A549 (cell line): ENCODE data around the gene HIVEP1. TPM values are rescaled to one million over a fixed set of nuclear protein-coding genes. Genes with fewer than 3 reads are reported as not detected.

Source experiments
- ATAC-seq, 2 experiments: fragments of 200-7000 bp in 1 of 2; fragments of >200 bp in 1 of 2; cut with Nextera tagmentation in 1 of 2; cut with Tn5 transposase in 1 of 2; 3 replicates each; pipeline versions ENCODE4 v1.8.0 to v1.9.1; 2018 to 2020; ENCODE audit warnings: mild to moderate bottlenecking in 1 of 2, moderate library complexity in 1 of 2
- CTCF ChIA-PET: fragments of 300-600 bp; sonication (Branson Sonifier 250); formaldehyde crosslinking; extraction: SDS; loops from one replicate; lab custom pipeline; 2021; ENCODE audit warnings: antibody characterized with exemption, inconsistent platforms; lab: Yijun Ruan, JAX
- POLR2A ChIA-PET: fragments of 350-600 bp; formaldehyde crosslinking; extraction: SDS; loops from one replicate; lab custom pipeline; 2021; ENCODE audit warnings: antibody characterized with exemption, inconsistent platforms; lab: Yijun Ruan, JAX
- DNase-seq, 2 experiments: peaks; one replicate each; pipeline versions ENCODE4 v3.0.0 to v3.0.0-alpha.2; 2011 to 2016; ENCODE audit warnings: low read depth in 1 of 2, low spot score in 1 of 2
- FAIRE-seq: peaks from 2 replicates; lab custom pipeline; 2011; peaks lifted over from hg19 to GRCh38; lab: Jason Lieb, UNC
- H3K27ac ChIP-seq, 2 experiments: fragments of >200 bp; sonication (Bioruptor Twin); formaldehyde crosslinking; 3 replicates each; pipeline ENCODE4 v1.5.1; 2016 to 2017
- H3K4me1 ChIP-seq: fragments of >200 bp; sonication (Bioruptor Twin); formaldehyde crosslinking; 3 replicates; pipeline ENCODE4 v1.6.1; 2016
- H3K4me2 ChIP-seq: fragments of >200 bp; sonication (Bioruptor Twin); formaldehyde crosslinking; 3 replicates; pipeline ENCODE4 v1.6.1; 2016
- H3K4me3 ChIP-seq: fragments of >200 bp; sonication (Bioruptor Twin); formaldehyde crosslinking; 3 replicates; pipeline ENCODE4 v1.5.1; 2016
- H3K9me3 ChIP-seq: fragments of >200 bp; sonication (Bioruptor Twin); formaldehyde crosslinking; 3 replicates; pipeline ENCODE4 v1.6.1; 2016
- CBX2 ChIP-seq: fragments of 200-600 bp; sonication (generic); IDR thresholded peaks from 2 replicates; pipeline ENCODE4 v1.6.1; 2016; ENCODE audit warnings: low read depth, mild to moderate bottlenecking, borderline replicate concordance
- CEBPB ChIP-seq, 2 experiments: fragments of >200 bp in 1 of 2; sonication (Bioruptor Twin) in 1 of 2; formaldehyde crosslinking in 1 of 2; IDR thresholded peaks; 2 replicates each; pipeline ENCODE4 v1.6.1; 2012 to 2016
- CHD4 ChIP-seq: fragments of 200-600 bp; sonication (generic); IDR thresholded peaks from 2 replicates; pipeline ENCODE4 v1.6.1; 2016; ENCODE audit warnings: antibody characterized with exemption, mild to moderate bottlenecking, borderline replicate concordance
- EHMT2 ChIP-seq: fragments of 200-600 bp; sonication (generic); IDR thresholded peaks from 2 replicates; pipeline ENCODE4 v1.6.1; 2016; ENCODE audit warnings: antibody characterized with exemption, low read depth, mild to moderate bottlenecking, moderate library complexity
- FOSL2 ChIP-seq, 2 experiments: fragments of 450-650 bp in 1 of 2; fragments of >200 bp in 1 of 2; sonication (Bioruptor Twin) in 1 of 2; formaldehyde crosslinking; IDR thresholded peaks; 2 replicates each; pipeline versions ENCODE4 v1.5.0 to v1.6.1; 2016 to 2020; ENCODE audit warnings: mild to moderate bottlenecking in 1 of 2, moderate library complexity in 1 of 2
- GATA3 ChIP-seq: IDR thresholded peaks from 2 replicates; pipeline ENCODE4 v1.6.1; 2012; ENCODE audit warnings: borderline replicate concordance
- HMGXB4 ChIP-seq: fragments of 250-450 bp; sonication (Bioruptor Pico); IDR thresholded peaks from 2 replicates; pipeline ENCODE4 v1.5.0; 2021; ENCODE audit warnings: mild to moderate bottlenecking, moderate library complexity, borderline replicate concordance
- HOXA7 ChIP-seq: fragments of 250-450 bp; sonication (Bioruptor Pico); IDR thresholded peaks from 2 replicates; pipeline ENCODE4 v1.5.0; 2020; ENCODE audit warnings: mild to moderate bottlenecking, moderate library complexity
- HOXB13 ChIP-seq: fragments of 250-450 bp; sonication (Bioruptor Pico); IDR thresholded peaks from 2 replicates; pipeline ENCODE4 v1.5.0; 2020; ENCODE audit warnings: low read depth, mild to moderate bottlenecking, moderate library complexity
- JUN ChIP-seq, 2 experiments: fragments of >200 bp; sonication (Bioruptor Twin); formaldehyde crosslinking; IDR thresholded peaks; 2 replicates in 1 of 2; 3 replicates in 1 of 2; pipeline ENCODE4 v1.6.1; 2016 to 2017
- JUNB ChIP-seq: fragments of >200 bp; sonication (Bioruptor Twin); formaldehyde crosslinking; IDR thresholded peaks from 2 replicates; pipeline ENCODE4 v1.6.1; 2016
- KDM1A ChIP-seq: fragments of 200-600 bp; sonication (generic); IDR thresholded peaks from 2 replicates; pipeline ENCODE4 v1.6.1; 2016; ENCODE audit warnings: low read depth, mild to moderate bottlenecking
- NR3C1 ChIP-seq: fragments of >200 bp; sonication (Bioruptor Twin); formaldehyde crosslinking; IDR thresholded peaks from 3 replicates; pipeline ENCODE4 v1.6.1; 2017
- PBX3 ChIP-seq: IDR thresholded peaks from 2 replicates; pipeline ENCODE4 v1.6.1; 2012
- RAD21 ChIP-seq, 2 experiments: fragments of >200 bp in 1 of 2; sonication (Bioruptor Twin) in 1 of 2; formaldehyde crosslinking in 1 of 2; IDR thresholded peaks in 1 of 2; conservative IDR thresholded peaks in 1 of 2; 2 replicates in 1 of 2; 3 replicates in 1 of 2; pipeline ENCODE4 v1.6.1; 2012 to 2018; ENCODE audit warnings: inconsistent platforms in 1 of 2
- RARB ChIP-seq: fragments of 250-450 bp; sonication (Bioruptor Pico); IDR thresholded peaks from 2 replicates; pipeline ENCODE4 v1.8.0; 2021; ENCODE audit warnings: mild to moderate bottlenecking, moderate library complexity
- SMC3 ChIP-seq: fragments of >200 bp; sonication (Bioruptor Twin); formaldehyde crosslinking; IDR thresholded peaks from 3 replicates; pipeline ENCODE4 v1.6.1; 2018; ENCODE audit warnings: inconsistent platforms
- SREBF2 ChIP-seq: fragments of 450-650 bp; IDR thresholded peaks from 2 replicates; pipeline ENCODE4 v1.6.1; 2014; ENCODE audit warnings: mild to moderate bottlenecking, moderate library complexity
- TFCP2L1 ChIP-seq: fragments of 250-450 bp; sonication (Bioruptor Pico); IDR thresholded peaks from 2 replicates; pipeline ENCODE4 v1.5.0; 2021; ENCODE audit warnings: mild to moderate bottlenecking
- ZSCAN20 ChIP-seq: fragments of 250-450 bp; sonication (Bioruptor Pico); IDR thresholded peaks from 2 replicates; pipeline ENCODE4 v1.8.0; 2022; ENCODE audit warnings: mild to moderate bottlenecking, moderate library complexity
- WGBS: methylation state at CpG from one replicate; pipeline ENCODE4 v1.1.6; 2017; ENCODE audit errors: missing lambda C conversion rate; 5-methylcytosine and 5-hydroxymethylcytosine counted together
- polyA plus RNA-seq, 4 experiments: library from polyadenylated mRNA; depleted of rRNA in 3 of 4; stranded (reverse); fragments of >200 nt; fragmentation: RNase III in 1 of 4; extraction: RNeasy Plus Mini Kit Qiagen cat#74134 plus additional on column Dnase treatment in 1 of 4; gene quantifications; 2 replicates in 3 of 4; 3 replicates in 1 of 4; pipeline ENCODE4 v1.2.3, GENCODE V29; 2011 to 2017
- TF ChIP-seq, protein P1 (sequence below): fragments of 200-600 bp; sonication (generic); IDR thresholded peaks from 2 replicates; pipeline ENCODE4 v1.6.1; 2016; ENCODE audit warnings: antibody characterized with exemption, mild to moderate bottlenecking, moderate library complexity

Gene HIVEP1
- polyA plus RNA-seq, 2 of the 4 experiments (the other 2 are of a cell fraction): 5.8 to 10.5 TPM

DNA sequence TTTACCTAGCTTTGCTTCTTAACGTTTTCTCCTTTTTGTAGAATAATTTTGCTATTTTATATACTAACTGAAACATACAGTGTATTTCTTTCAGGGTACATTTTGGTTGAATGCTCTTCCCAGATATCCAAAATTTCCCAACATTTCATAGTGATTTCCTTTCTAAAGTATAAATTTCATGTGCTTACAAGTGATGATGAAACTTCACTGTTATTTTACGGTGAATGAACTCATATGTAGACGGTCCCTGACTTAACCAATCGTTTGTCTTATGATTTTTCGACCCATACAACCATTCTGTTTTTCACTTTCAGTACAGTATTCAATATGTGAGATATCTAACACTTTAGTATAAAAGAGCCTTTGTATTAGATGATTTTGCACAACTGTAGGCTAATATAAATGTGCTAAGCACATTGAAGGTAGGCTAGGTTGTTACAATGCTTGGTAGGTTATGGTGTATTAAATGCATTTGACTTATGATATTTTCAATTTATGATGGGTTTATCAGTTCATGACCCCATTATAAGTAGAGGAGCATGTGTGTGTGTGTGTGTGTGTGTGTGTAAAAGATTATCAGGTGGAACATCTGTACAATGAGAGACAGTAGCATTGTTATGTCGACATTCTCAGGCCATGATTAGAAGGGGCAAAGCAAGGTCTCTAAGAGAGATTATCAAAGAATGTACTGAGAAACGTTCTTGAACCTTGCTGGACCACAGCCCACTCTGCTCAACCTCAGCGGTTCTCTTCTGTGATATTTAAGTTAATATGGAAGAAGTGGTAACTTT is 20.9 kb downstream of the HIVEP1 start:
- 85% methylated on average over 8 of the region's 8 CpGs for WGBS
- Histone ChIP-seq H3K9me3 (peaks cover 4% of the 10 kb centered on the region; the same call in 1 of the 3 replicates), H3K4me2 (no peak overlapping the region), H3K4me3 (no peak overlapping the region), H3K27ac (no peak overlapping the region), H3K4me1 (peaks cover 12% of the 10 kb centered on the region; the same call in 2 of the 3 replicates)
- no peak for FAIRE-seq
- TF ChIP-seq CBX2 (no peak), SREBF2 (no peak), HMGXB4 (CRISPR knock-in tag) (no peak), HOXB13 (CRISPR knock-in tag) (no peak), HOXA7 (CRISPR knock-in tag) (no peak), ZSCAN20 (no peak), JUNB (no peak), NR3C1 (no peak), KDM1A (no peak), GATA3 (no peak), EHMT2 (no peak), FOSL2 (IDR thresholded peaks at IDR 0.05) (no peak), FOSL2 (CRISPR knock-in tag; IDR thresholded peaks at IDR 0.05) (no peak), TFCP2L1 (no peak), CHD4 (no peak)
- TF ChIP-seq, protein P1, sequence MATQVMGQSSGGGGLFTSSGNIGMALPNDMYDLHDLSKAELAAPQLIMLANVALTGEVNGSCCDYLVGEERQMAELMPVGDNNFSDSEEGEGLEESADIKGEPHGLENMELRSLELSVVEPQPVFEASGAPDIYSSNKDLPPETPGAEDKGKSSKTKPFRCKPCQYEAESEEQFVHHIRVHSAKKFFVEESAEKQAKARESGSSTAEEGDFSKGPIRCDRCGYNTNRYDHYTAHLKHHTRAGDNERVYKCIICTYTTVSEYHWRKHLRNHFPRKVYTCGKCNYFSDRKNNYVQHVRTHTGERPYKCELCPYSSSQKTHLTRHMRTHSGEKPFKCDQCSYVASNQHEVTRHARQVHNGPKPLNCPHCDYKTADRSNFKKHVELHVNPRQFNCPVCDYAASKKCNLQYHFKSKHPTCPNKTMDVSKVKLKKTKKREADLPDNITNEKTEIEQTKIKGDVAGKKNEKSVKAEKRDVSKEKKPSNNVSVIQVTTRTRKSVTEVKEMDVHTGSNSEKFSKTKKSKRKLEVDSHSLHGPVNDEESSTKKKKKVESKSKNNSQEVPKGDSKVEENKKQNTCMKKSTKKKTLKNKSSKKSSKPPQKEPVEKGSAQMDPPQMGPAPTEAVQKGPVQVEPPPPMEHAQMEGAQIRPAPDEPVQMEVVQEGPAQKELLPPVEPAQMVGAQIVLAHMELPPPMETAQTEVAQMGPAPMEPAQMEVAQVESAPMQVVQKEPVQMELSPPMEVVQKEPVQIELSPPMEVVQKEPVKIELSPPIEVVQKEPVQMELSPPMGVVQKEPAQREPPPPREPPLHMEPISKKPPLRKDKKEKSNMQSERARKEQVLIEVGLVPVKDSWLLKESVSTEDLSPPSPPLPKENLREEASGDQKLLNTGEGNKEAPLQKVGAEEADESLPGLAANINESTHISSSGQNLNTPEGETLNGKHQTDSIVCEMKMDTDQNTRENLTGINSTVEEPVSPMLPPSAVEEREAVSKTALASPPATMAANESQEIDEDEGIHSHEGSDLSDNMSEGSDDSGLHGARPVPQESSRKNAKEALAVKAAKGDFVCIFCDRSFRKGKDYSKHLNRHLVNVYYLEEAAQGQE: no peak
- DNase-seq: no peak
- POLR2A ChIA-PET: no interaction called here
- ATAC-seq: no peak
- CTCF ChIA-PET: no interaction called here

DNA sequence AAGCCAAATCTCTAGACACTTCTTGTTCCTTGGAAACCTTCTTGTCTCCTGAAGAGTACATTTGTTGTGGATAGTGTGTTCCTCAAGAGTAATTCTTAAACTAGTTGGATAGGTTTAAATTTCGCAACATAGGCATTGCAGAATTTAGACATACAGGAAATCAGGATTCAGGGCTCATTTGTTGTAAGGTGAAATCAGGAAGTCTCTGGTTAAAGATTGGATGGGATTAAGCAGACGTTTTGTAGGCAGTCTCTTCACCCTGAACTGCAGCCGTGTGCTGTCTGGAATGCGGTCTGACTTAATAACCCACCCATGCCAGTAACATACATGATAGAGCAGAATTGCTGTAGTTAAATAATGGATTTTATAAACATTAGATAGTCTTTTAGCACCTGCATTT is 21.7 kb downstream of the HIVEP1 start:
- H3K9me3 ChIP-seq: peaks cover 4% of the 10 kb centered on the region; the same call in 1 of the 3 replicates
- peaks cover 12% of the 10 kb centered on the region; the same call in 2 of the 3 replicates for H3K4me1 ChIP-seq
- WGBS: 68% methylated on average over 4 of the region's 4 CpGs
- ATAC-seq: no peak
- ChIA-PET CTCF (no interaction called here), POLR2A (no interaction called here)
- 0 out of 6 replicates have a peak overlapping the region, but pooled peaks of 1 of the 2 experiments have one; percentile 22 for H3K27ac ChIP-seq
- no peak overlapping the region for H3K4me3 ChIP-seq
- no peak overlapping the region for H3K4me2 ChIP-seq
- no peak for FAIRE-seq
- DNase-seq: no peak
- TF ChIP-seq CEBPB (IDR thresholded peaks at IDR 0.05) (peak; percentile 26 to 58; a peak in 1 of 4 replicates), RAD21 (conservative IDR thresholded peaks at IDR 0.05 in 1 of 2, IDR thresholded peaks at IDR 0.05 in 1 of 2) (no peak), SMC3 (no peak), PBX3 (no peak), JUN (IDR thresholded peaks at IDR 0.05) (no peak), HMGXB4 (CRISPR knock-in tag) (no peak), RARB (CRISPR knock-in tag) (no peak)
- TF ChIP-seq, all 56 proteins: peak for 1
